NCI-H2107 treated with DMSO at 0.1 percent for 48 hours (cell line): Measurements from ENCODE around the gene NINJ1.
A peak's percentile ranks its signal among the peaks of the same experiment; 100 is the strongest.
"Not testable (repeated sequence)": the region's sequence is repeated elsewhere in the genome, so short reads cannot be mapped to it uniquely, and the experiment has no call there.

Experiments used
- DNase-seq: peaks from one replicate; lab custom pipeline; 2025; ENCODE audit not compliant: unreplicated experiment; lab: John Stamatoyannopoulos, UW

Gene NINJ1

GRCh38 chr9:93161786-93162562 is 27.9 kb upstream of the NINJ1 start:
- no peak for DNase-seq

GRCh38 chr9:93159601-93160471 is 25.8 kb upstream of the NINJ1 start:
- peak; percentile 6 for DNase-seq

- DNase-seq: no peak
These were observed 22.5 kb upstream of the NINJ1 start for GRCh38 chr9:93156475-93157008.

- DNase-seq: peak; percentile 10
These were observed 21.8 kb upstream of the NINJ1 start for GRCh38 chr9:93155716-93156474.

- peak; percentile 2 for DNase-seq
These were observed 20.3 kb upstream of the NINJ1 start for GRCh38 chr9:93154293-93154903.

GRCh38 chr9:93151097-93151784 is 17.2 kb upstream of the NINJ1 start:
- DNase-seq: no peak

GRCh38 chr9:93149361-93149760 is 15.3 kb upstream of the NINJ1 start:
- DNase-seq: no peak

GRCh38 chr9:93148721-93149120 is 14.7 kb upstream of the NINJ1 start:
- no peak for DNase-seq

- no peak for DNase-seq
These were observed 13.6 kb upstream of the NINJ1 start for GRCh38 chr9:93147632-93148031.

GRCh38 chr9:93146696-93147095 is 12.6 kb upstream of the NINJ1 start:
- DNase-seq: not testable (repeated sequence)

GRCh38 chr9:93143830-93144530 is 9.9 kb upstream of the NINJ1 start:
- peak; percentile 15 for DNase-seq

GRCh38 chr9:93141771-93142483 is 7.9 kb upstream of the NINJ1 start:
- no peak for DNase-seq

GRCh38 chr9:93139365-93140182 is 5.5 kb upstream of the NINJ1 start:
- no peak for DNase-seq

GRCh38 chr9:93138171-93138764 is 4.2 kb upstream of the NINJ1 start:
- DNase-seq: no peak

- no peak for DNase-seq
These were observed 3.3 kb upstream of the NINJ1 start for GRCh38 chr9:93137362-93137761.

GRCh38 chr9:93136011-93136440 is 2.0 kb upstream of the NINJ1 start:
- peak; percentile 38 for DNase-seq

GRCh38 chr9:93134740-93135444 is 841 bp upstream of the NINJ1 start:
- no peak for DNase-seq
